H54 (cell line): Measurements from ENCODE around the gene TMEM213.

ENCODE experiments used
- DNase-seq: peaks from one replicate; pipeline ENCODE4 v3.0.0; 2011; ENCODE audit warnings: low spot score, mixed read lengths; ENCODE audit not compliant: insufficient read length
- FAIRE-seq: peaks from 3 replicates; lab custom pipeline; 2011; peaks lifted over from hg19 to GRCh38; lab: Jason Lieb, UNC
- POLR2A ChIP-seq: IDR thresholded peaks from 2 replicates; pipeline ENCODE4 v1.6.1; 2011; ENCODE audit warnings: low read depth, mild to moderate bottlenecking, low read length

The TMEM213 gene

GRCh38 chr7:138882249-138882648 lies 84.5 kb downstream of the TMEM213 start:
- no peak for FAIRE-seq
- no peak for DNase-seq
- TF ChIP-seq POLR2A, result no peak

GRCh38 chr7:138885383-138886147 lies 87.8 kb downstream of the TMEM213 start:
- DNase-seq, result no peak
- no peak for TF ChIP-seq POLR2A
- FAIRE-seq, result no peak

- FAIRE-seq, result no peak
- no peak for TF ChIP-seq POLR2A
- DNase-seq, result peak; percentile 31
These were observed 88.7 kb downstream of the TMEM213 start for GRCh38 chr7:138886501-138886917.

- FAIRE-seq (no peak), DNase-seq (no peak)
- no peak for TF ChIP-seq POLR2A
These were observed 89.4 kb downstream of the TMEM213 start for GRCh38 chr7:138887085-138887710.
